Subcutaneous adipose tissue (tissue), 4 donors: ENCODE measurements around the gene ARFGEF2. TPM values are rescaled to one million over a fixed set of nuclear protein-coding genes. Genes with fewer than 3 reads are reported as not detected.

Experiments used
- total RNA-seq, 4 donors: library from RNA; depleted of rRNA; stranded (reverse); fragments of >200 nt; gene quantifications; one replicate each; pipeline ENCODE4 v1.1.0, GENCODE V29; 2016
- TF ChIP-seq, protein P1 (sequence below): fragments of 450-650 bp; IDR thresholded peaks from one replicate; pipeline ENCODE4 v1.5.1; 2016; ENCODE audit warnings: low read depth, mild to moderate bottlenecking, control low read depth, antibody characterized with exemption, moderate library complexity

ARFGEF2 gene
- total RNA-seq, 4 donors from 2014 or later = 30.8 to 40.1 (median 35.5) TPM

GRCh38 chr20:48962421-48962820 is 40.9 kb downstream of the ARFGEF2 start:
- TF ChIP-seq, protein P1, sequence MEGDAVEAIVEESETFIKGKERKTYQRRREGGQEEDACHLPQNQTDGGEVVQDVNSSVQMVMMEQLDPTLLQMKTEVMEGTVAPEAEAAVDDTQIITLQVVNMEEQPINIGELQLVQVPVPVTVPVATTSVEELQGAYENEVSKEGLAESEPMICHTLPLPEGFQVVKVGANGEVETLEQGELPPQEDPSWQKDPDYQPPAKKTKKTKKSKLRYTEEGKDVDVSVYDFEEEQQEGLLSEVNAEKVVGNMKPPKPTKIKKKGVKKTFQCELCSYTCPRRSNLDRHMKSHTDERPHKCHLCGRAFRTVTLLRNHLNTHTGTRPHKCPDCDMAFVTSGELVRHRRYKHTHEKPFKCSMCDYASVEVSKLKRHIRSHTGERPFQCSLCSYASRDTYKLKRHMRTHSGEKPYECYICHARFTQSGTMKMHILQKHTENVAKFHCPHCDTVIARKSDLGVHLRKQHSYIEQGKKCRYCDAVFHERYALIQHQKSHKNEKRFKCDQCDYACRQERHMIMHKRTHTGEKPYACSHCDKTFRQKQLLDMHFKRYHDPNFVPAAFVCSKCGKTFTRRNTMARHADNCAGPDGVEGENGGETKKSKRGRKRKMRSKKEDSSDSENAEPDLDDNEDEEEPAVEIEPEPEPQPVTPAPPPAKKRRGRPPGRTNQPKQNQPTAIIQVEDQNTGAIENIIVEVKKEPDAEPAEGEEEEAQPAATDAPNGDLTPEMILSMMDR = no peak

GRCh38 chr20:48962976-48963771 is 41.7 kb downstream of the ARFGEF2 start:
- TF ChIP-seq, protein P1 = no peak

DNA sequence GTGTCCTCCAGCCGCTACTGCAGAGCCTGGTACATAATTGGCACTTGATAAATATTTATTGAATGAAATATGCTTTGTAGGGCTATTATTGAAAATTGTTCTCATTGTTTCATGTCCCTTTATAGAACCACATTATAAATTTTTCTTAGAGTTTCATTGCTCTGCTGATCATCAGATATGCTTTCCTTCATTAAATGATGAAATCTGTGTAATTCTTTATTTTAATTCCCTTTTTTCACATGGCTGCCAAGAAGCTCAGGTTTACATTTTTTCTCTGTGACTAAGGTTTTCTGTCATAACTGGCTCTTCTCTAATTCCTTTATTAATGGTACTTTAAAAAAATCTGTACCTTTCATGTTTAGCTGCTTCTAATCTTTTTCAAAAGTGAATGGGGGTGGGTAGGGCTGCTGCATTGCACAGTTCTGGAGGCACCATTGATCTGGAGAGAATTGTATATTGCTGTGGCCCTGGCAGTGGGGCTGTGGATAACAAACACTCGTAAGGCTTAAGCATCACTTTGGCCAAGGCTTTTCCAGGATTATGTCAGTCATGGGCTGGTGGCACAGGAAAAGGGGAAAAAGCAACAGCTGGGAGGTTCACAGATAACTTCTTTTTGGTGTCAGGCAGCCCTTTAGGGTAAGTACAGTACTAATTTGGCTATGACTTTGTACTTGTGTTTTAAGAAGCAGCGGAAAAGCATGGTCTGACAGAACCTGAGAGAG is 43.8 kb downstream of the ARFGEF2 start:
- TF ChIP-seq, protein P1 = no peak

GRCh38 chr20:48970681-48971365 is 49.3 kb downstream of the ARFGEF2 start:
- TF ChIP-seq, protein P1 = no peak

DNA sequence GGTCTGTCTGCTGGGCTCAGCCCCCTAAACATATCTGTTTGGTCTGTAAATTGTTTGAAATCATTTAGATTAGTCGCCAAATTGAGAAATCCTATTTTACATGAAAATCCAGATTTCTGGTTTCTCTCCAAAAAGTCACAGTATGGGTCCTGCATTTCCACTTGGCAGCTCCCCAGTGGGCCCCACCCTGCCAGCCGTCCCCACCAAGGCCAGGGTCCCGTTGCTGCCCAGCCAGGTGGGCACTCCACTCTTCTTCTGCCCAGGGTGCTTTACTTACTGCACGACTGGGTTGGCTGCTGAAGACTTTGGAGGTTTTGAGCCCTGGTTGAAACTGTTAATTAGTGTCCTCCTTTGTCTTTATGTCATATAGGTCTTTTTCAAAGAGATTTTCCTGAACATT is 50.4 kb downstream of the ARFGEF2 start:
- TF ChIP-seq, protein P1 = no peak

DNA sequence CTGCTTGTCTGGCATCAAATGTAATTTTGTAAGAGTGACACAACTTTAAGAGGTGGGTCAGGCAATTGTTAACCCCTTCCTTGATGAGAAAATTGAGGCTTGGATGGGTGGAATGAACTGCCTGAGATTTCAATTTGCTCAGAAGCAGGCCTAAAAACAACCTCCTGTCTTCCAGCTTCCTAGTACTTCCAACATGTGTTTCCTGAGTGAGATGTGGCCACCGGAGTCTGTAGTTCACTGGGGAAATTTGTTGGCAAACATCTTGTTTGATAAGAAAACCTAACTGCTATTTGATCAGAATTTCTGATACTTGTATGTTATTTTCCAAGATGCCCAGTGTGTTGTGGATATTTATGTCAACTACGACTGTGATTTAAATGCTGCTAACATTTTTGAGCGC is 51.3 kb downstream of the ARFGEF2 start:
- TF ChIP-seq, protein P1 = no peak

DNA sequence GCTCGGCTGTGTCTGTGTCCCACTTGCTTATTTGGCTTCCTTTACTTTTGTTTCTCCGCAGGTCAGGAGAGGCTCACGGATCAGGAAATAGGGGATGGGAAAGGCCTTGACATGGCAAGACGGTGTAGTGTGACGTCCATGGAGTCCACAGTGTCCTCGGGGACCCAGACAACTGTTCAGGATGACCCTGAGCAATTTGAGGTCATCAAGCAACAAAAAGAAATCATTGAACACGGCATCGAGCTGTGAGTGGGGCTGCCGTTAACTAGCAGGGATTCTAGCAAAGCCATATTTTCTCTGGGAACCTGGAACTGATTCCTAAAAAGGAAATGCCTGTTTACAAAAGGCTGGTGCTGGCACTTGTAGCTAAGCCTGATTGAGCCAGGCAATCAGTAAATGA is 54.4 kb downstream of the ARFGEF2 start:
- TF ChIP-seq, protein P1 = no peak
